Forelimb muscle (tissue), 1 donor: ENCODE measurements around the gene ELMOD3. TPM values are rescaled to one million over a fixed set of nuclear protein-coding genes. Genes with fewer than 3 reads are reported as not detected.

Experiments used
- DNase-seq: peaks from one replicate; pipeline ENCODE4 v3.0.0-alpha.2; 2013; ENCODE audit warnings: low read depth
- polyA plus RNA-seq: library from polyadenylated mRNA; unstranded; fragments of 120-200 nt; gene quantifications from one replicate; pipeline ENCODE4 v1.2.1, GENCODE V29; 2013; ENCODE audit not compliant: insufficient read length

The ELMOD3 gene
- polyA plus RNA-seq, 1 donor = 15.5 TPM

DNA sequence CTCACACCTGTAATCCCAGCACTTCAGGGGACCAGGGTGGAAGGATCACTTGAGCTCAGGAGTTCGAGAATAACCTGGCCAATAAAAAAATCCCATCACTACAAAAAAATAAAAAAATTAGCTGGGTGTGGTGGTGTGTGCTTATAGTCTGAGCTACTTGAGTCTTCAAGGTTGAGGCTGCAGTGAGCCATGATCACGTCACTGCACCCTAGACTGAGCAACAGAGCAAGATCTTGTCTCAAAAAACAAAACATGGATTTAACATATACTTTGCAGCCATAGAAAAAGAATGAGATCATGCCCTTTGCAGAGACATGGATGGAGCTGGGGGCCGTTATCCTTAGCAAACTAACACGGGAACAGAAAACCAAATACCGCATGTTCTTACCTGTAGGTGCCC lies 86.2 kb downstream of the ELMOD3 start:
- no peak for DNase-seq

Other genes starting within 250 kb of the ELMOD3 start
- 34.6 TPM for gene TCF7L1, start 221.4 kb upstream of the ELMOD3 start, polyA plus RNA-seq
- 54.4 TPM for gene TGOLN2, start 26.8 kb upstream of the ELMOD3 start, polyA plus RNA-seq
- 12.6 TPM for gene RETSAT, start 241 bp upstream of the ELMOD3 start, polyA plus RNA-seq
- gene CAPG, start 55.6 kb downstream of the ELMOD3 start, polyA plus RNA-seq = 12.4 TPM
- 0.80 TPM for gene SH2D6, start 63.9 kb downstream of the ELMOD3 start, polyA plus RNA-seq
- 233 TPM for gene MAT2A, start 184.4 kb downstream of the ELMOD3 start, polyA plus RNA-seq
- gene GGCX, start 206.7 kb downstream of the ELMOD3 start, polyA plus RNA-seq = 19.7 TPM
- 12.8 TPM for gene VAMP8, start 222.8 kb downstream of the ELMOD3 start, polyA plus RNA-seq
- 43.5 TPM for gene VAMP5, start 229.7 kb downstream of the ELMOD3 start, polyA plus RNA-seq
- 55.9 TPM for gene RNF181, start 241.0 kb downstream of the ELMOD3 start, polyA plus RNA-seq
- gene TMEM150A, start 247.9 kb downstream of the ELMOD3 start, polyA plus RNA-seq = 9.9 TPM